NCI-H146 treated with DMSO at 0.1 percent for 48 hours (cell line): ENCODE measurements around the gene CDK14.
A peak's percentile ranks its signal among the peaks of the same experiment; 100 is the strongest.

Experiments
- DNase-seq: peaks from one replicate; lab custom pipeline; 2025; ENCODE audit not compliant: unreplicated experiment; lab: John Stamatoyannopoulos, UW

The CDK14 gene

GRCh38 chr7:90677486-90678404, 81.6 kb downstream of the CDK14 start:
- DNase-seq = peak; percentile 4

GRCh38 chr7:90678986-90679385, 82.9 kb downstream of the CDK14 start:
- DNase-seq = no peak

- no peak for DNase-seq
Measured at GRCh38 chr7:90680484-90680883, 84.4 kb downstream of the CDK14 start.

GRCh38 chr7:90681336-90682022, 85.4 kb downstream of the CDK14 start:
- DNase-seq = no peak

GRCh38 chr7:90686146-90686545, 90.0 kb downstream of the CDK14 start:
- DNase-seq = no peak

- DNase-seq = no peak
Measured at GRCh38 chr7:90688810-90689209, 92.7 kb downstream of the CDK14 start.

GRCh38 chr7:90689260-90689659, 93.1 kb downstream of the CDK14 start:
- DNase-seq = no peak

GRCh38 chr7:90690159-90690858, 94.2 kb downstream of the CDK14 start:
- DNase-seq = no peak

- no peak for DNase-seq
Measured at GRCh38 chr7:90692396-90692795, 96.3 kb downstream of the CDK14 start.

- no peak for DNase-seq
Measured at GRCh38 chr7:90692947-90693346, 96.8 kb downstream of the CDK14 start.

GRCh38 chr7:90693939-90694338, 97.8 kb downstream of the CDK14 start:
- no peak for DNase-seq

- DNase-seq = no peak
Measured at GRCh38 chr7:90698616-90699015, 102.5 kb downstream of the CDK14 start.

- no peak for DNase-seq
Measured at GRCh38 chr7:90701021-90701420, 104.9 kb downstream of the CDK14 start.

GRCh38 chr7:90701771-90702170, 105.7 kb downstream of the CDK14 start:
- DNase-seq = no peak

- no peak for DNase-seq
Measured at GRCh38 chr7:90705391-90706071, 109.4 kb downstream of the CDK14 start.

- DNase-seq = peak; percentile 49
Measured at GRCh38 chr7:90706072-90706716, 110.1 kb downstream of the CDK14 start.

- DNase-seq = peak; percentile 42
Measured at GRCh38 chr7:90708841-90709317, 112.8 kb downstream of the CDK14 start.

- peak; percentile 59 for DNase-seq
Measured at GRCh38 chr7:90709501-90710465, 113.7 kb downstream of the CDK14 start.

- no peak for DNase-seq
Measured at GRCh38 chr7:90710466-90710850, 114.3 kb downstream of the CDK14 start.
